SKM-1 (cell line): ENCODE data around the gene SATB2.

Experiments
- DNase-seq: peaks from one replicate; lab custom pipeline; 2025; ENCODE audit not compliant: unreplicated experiment; lab: John Stamatoyannopoulos, UW

SATB2 gene

DNA sequence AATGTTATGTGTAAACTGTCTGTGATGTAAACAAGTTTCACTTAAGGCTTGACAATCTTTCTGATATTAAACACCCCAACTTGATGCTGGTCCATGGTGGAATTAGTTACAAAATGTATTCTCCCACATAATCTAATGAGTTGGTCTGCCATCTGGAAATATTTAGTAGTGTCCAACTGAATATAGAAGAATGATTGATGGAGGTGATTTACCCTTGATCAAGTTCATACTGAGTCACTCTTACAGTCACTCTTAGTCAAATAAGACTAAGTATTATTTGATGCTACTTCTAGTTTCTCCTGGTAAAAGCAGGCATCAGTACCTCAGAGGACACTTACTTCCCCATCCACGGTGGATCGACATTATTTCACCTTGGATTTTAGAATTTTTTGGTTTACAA, 198.1 kb downstream of the SATB2 start:
- no peak for DNase-seq

DNA sequence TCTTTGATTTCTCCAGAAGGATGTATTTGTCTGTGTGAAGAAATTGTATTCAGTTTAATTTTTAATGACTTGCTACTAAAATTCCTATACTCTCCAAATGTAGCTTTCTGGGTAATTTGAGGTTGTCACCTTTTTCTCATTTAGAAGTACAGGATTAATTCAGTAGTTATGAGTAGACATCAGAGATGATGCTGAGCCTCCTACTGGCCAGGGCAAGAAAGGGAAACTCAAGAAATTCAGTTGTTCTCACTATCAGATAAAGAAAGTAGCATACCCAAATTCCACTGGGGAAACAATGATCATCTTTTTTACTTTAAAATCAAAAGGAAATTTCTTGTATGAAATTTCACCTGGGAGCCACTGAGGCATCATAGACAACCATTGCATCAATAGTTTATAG, 199.4 kb downstream of the SATB2 start:
- DNase-seq = no peak

DNA sequence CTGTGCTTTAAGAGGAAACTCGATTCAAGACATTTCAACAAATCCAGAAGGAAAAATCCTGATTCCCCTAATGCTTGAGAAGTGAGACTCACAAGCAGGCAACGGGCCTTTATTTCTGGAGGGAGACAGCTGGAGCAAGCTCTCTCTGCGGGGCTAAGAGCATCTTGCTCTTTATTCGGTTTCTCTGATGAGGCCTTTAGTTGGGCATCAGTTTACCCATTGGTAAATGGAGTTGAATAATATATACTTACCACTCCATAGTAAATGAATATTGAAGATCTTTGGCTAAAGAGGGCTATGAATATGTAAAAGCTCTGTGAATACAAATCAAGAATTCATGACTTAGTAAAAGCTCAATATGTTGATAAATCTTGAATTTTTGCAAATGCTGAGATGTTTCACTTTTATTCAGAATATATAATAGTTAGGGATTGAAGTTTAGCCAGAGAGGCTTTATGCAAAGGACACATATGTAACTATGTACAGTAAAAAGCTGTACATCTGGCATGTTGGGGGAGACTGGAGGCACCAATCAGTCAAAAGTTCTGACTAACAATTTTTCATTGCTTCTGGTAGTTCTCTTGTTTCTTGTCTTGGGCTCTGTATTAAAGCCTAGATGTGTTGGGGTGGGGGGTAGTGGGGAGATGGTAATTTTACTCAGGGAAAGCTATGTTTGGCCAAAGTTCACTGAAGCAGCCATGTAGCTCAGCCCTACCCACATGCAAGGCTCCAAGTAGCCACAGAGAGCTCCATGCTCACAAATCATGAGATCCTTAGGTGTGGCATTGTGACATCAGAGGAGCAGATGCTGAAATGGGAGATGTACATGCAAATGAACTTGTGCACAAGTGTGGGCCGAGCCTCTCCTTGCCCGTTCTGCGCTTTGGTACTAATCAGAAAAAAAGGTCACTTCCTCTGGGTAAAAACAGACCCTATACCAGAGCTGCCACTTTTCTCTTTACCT, 200.2 kb downstream of the SATB2 start:
- DNase-seq = no peak

DNA sequence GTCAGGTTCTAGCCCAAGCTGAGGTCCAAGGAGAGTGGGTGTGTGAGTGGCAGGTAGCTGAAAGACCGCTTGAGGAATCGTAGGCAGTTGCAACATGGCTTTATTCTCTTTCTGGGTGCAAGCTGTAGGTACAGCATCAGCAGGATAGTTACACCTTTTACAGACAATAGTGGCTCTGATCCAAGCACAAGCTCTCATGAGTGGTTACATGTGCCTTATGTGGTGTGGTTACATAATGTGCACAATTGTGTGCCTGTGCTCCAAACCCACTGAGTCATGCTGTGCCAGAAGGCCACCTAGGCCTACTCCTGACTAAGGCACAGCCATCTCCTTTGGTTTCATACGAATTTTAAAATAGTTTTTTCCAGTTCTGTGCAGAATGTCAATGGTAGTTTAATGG, 227.6 kb downstream of the SATB2 start:
- no peak for DNase-seq

DNA sequence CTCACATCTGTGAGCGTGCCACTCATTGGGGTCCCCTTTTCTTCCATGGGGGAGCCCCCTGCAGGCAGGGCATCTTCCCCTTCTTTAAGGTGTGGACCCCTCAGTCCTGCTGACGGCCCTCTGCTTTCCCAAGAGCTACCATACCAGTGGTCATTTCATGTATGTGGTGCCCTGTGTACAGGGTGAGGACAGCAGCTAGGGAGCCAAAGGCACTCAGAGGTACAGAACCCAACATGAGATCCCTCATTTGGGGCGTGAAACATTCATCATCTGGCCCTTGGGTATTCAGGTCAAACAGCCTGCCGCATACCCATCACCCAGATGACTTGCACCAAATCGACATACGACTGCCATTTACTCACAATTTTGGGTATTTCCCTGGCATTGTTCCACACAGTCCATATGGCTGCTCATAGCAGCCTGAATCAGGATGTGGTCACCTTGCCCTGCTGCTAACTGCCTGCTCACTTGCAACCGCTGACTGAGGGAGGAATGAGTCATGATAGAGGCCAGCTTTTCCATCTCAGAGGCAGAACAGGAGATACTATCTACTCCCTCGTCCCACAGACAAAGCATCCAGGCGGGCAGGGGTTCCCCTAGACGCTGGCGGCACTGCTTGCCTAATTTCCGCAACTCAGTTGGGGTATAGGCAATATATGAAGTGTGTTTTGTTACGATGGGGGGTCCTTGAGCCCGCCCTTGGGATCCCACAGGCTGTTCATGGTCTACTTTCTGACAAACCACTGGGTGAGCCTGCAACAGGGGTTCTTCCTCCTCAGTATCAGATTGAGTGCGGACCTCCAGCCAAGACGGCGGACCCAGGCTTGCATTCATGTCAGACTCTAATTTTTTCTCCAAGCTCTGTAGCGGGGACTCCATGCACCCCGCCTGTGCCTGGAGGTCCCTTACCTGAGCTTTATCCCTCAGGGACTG, 228.6 kb downstream of the SATB2 start:
- peak; percentile 47 for DNase-seq

DNA sequence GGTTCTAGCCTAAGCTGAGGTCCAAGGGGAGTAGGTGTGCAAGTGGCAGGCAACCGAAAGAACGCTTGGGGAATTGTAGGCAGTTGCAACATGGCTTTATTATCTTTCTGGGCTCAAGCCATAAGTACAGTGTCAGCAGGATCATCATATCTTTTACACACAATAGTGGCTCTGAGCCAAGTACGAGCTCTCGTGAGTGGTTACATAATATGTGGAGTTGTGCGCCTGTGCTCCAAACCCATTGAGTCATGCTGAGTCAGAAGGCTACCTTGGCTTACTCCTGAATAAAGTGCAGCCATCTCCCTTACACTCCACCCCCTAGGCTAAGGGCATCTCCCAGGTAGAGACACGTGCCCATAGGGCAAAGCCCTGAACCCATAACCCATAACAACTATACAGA, 233.9 kb downstream of the SATB2 start:
- DNase-seq = no peak

DNA sequence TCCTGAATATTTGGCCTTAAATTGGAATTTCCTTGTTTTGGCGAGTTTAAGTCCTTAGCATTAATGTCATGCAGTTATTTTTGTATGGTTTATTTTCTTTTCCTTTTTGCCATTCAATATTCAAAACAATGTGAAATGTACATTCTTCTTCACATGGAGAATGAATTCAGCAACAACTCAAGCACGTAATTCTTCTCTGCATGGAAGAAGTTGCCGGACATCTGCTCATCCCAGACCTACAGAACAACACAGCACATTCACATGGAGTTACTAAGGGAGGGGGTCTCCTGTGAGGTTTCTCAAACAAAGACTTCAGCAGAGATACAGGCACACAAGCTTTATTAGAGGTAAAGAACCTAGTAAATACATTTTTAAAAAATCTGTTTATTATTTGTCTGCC, 236.8 kb downstream of the SATB2 start:
- DNase-seq = no peak

DNA sequence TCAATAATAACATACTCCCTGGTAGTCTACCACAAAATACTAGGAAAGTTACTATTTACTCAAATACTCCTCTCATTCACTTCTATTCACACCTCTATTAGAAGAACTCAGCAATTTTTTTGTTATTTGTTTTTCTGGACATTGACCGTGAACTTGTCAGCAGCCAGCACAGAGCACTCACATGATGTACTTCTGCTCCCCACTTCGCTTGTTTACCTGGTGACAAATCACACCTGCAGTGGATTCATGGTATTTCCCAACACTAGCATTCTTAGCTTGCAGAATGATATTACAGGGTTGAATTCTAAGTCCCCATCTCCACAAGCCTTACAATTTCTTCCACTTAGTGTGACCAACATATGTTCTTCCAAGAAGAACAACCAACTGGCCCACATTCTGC, 238.2 kb downstream of the SATB2 start:
- no peak for DNase-seq
